WTC11 (cell line): ENCODE data around the gene ALAD. TPM values are rescaled to one million over a fixed set of nuclear protein-coding genes. Genes with fewer than 3 reads are reported as not detected.

Experiments
- ATAC-seq: fragments of 200-7000 bp; cut with Tn5 transposase; 2 replicates; pipeline ENCODE4 v1.10.0; 2021; ENCODE audit warnings: mild to moderate bottlenecking, moderate library complexity
- CTCF ChIA-PET: fragments of 300-600 bp; sonication (Branson Sonifier 250); formaldehyde crosslinking; loops from one replicate; lab custom pipeline; 2021; ENCODE audit warnings: antibody characterized with exemption; lab: Charles Lee
- POLR2A ChIA-PET: fragments of 350-600 bp; sonication (Branson Sonifier 250); formaldehyde crosslinking; loops from one replicate; lab custom pipeline; 2021; ENCODE audit warnings: antibody characterized with exemption; lab: Charles Lee
- DNase-seq: peaks from one replicate; pipeline ENCODE4 v3.0.0; 2021; ENCODE audit warnings: low spot score
- H3K27ac Mint-ChIP-seq: 2 replicates; pipeline ENCODE4 v1.8.0; 2021; ENCODE audit warnings: mixed read lengths
- H3K27me3 Mint-ChIP-seq: 2 replicates; pipeline ENCODE4 v1.8.0; 2021; ENCODE audit warnings: low read depth, mild to moderate bottlenecking, moderate library complexity, mixed read lengths
- H3K36me3 Mint-ChIP-seq: 2 replicates; pipeline ENCODE4 v1.8.0; 2021; ENCODE audit warnings: mixed read lengths
- H3K4me1 Mint-ChIP-seq: 2 replicates; pipeline ENCODE4 v1.8.0; 2022; ENCODE audit warnings: mixed read lengths
- H3K4me3 Mint-ChIP-seq: 2 replicates; pipeline ENCODE4 v1.8.0; 2021; ENCODE audit warnings: mild to moderate bottlenecking, moderate library complexity, mixed read lengths
- H3K9me3 Mint-ChIP-seq: 2 replicates; pipeline ENCODE4 v1.8.0; 2021; ENCODE audit warnings: mixed read lengths
- ATF1 ChIP-seq: sonication (generic); formaldehyde crosslinking; IDR thresholded peaks from 2 replicates; pipeline ENCODE4 v1.8.1; 2023; ENCODE audit warnings: mild to moderate bottlenecking, moderate library complexity, missing genetic modification reagents
- ATF3 ChIP-seq: sonication (generic); formaldehyde crosslinking; conservative IDR thresholded peaks from 2 replicates; pipeline ENCODE4 v1.8.1; 2022; ENCODE audit warnings: mild to moderate bottlenecking, missing genetic modification reagents
- CBFB ChIP-seq: sonication (generic); formaldehyde crosslinking; IDR thresholded peaks from 2 replicates; pipeline ENCODE4 v1.8.1; 2022; ENCODE audit warnings: mild to moderate bottlenecking, low read depth, missing genetic modification reagents
- CREB1 ChIP-seq: sonication (generic); formaldehyde crosslinking; IDR thresholded peaks from 2 replicates; pipeline ENCODE4 v1.8.0; 2023; ENCODE audit warnings: mild to moderate bottlenecking, missing genetic modification reagents
- E2F4 ChIP-seq: sonication (generic); formaldehyde crosslinking; IDR thresholded peaks from 2 replicates; pipeline ENCODE4 v1.8.1; 2022; ENCODE audit warnings: low read depth, mild to moderate bottlenecking, moderate library complexity, missing genetic modification reagents, borderline replicate concordance
- ELF4 ChIP-seq: sonication (generic); formaldehyde crosslinking; IDR thresholded peaks from 2 replicates; pipeline ENCODE4 v1.8.1; 2022; ENCODE audit warnings: low read depth, mild to moderate bottlenecking, moderate library complexity, missing genetic modification reagents
- EMX1 ChIP-seq: fragments of 250-450 bp; sonication (Bioruptor Pico); IDR thresholded peaks from 2 replicates; pipeline ENCODE4 v1.8.0; 2021; ENCODE audit warnings: mild to moderate bottlenecking
- FOXJ3 ChIP-seq: sonication (generic); formaldehyde crosslinking; IDR thresholded peaks from 2 replicates; pipeline ENCODE4 v1.9.0; 2021; ENCODE audit warnings: missing genetic modification reagents, mild to moderate bottlenecking, borderline replicate concordance
- FOXP1 ChIP-seq: sonication (generic); formaldehyde crosslinking; IDR thresholded peaks from 2 replicates; pipeline ENCODE4 v1.8.0; 2022; ENCODE audit warnings: missing genetic modification reagents, mild to moderate bottlenecking, moderate library complexity, borderline replicate concordance
- FOXP4 ChIP-seq: sonication (generic); formaldehyde crosslinking; IDR thresholded peaks from 2 replicates; pipeline ENCODE4 v1.8.0; 2022; ENCODE audit warnings: mild to moderate bottlenecking, missing genetic modification reagents
- JUN ChIP-seq: sonication (generic); formaldehyde crosslinking; IDR thresholded peaks from 2 replicates; pipeline ENCODE4 v1.8.0; 2023; ENCODE audit warnings: mild to moderate bottlenecking, missing genetic modification reagents
- NR2C2 ChIP-seq: sonication (generic); formaldehyde crosslinking; IDR thresholded peaks from 2 replicates; pipeline ENCODE4 v1.8.0; 2022; ENCODE audit warnings: mild to moderate bottlenecking, missing genetic modification reagents
- NR3C1 ChIP-seq: sonication (generic); formaldehyde crosslinking; conservative IDR thresholded peaks from 2 replicates; pipeline ENCODE4 v1.8.1; 2023; ENCODE audit warnings: low read depth, mild to moderate bottlenecking, missing genetic modification reagents
- OVOL2 ChIP-seq: fragments of 250-450 bp; sonication (Bioruptor Pico); IDR thresholded peaks from 2 replicates; pipeline ENCODE4 v1.9.0; 2021; ENCODE audit warnings: mild to moderate bottlenecking, borderline replicate concordance
- PRRX2 ChIP-seq: fragments of 250-450 bp; sonication (Bioruptor Pico); IDR thresholded peaks from 2 replicates; pipeline ENCODE4 v1.8.0; 2021; ENCODE audit warnings: mild to moderate bottlenecking
- RELA ChIP-seq: sonication (generic); formaldehyde crosslinking; IDR thresholded peaks from 2 replicates; pipeline ENCODE4 v1.8.1; 2022; ENCODE audit warnings: missing genetic modification reagents, mild to moderate bottlenecking, borderline replicate concordance
- ZNF219 ChIP-seq: sonication (generic); formaldehyde crosslinking; IDR thresholded peaks from 2 replicates; pipeline ENCODE4 v1.8.0; 2023; ENCODE audit warnings: missing genetic modification reagents, mild to moderate bottlenecking, borderline replicate concordance
- ZNF281 ChIP-seq: sonication (generic); formaldehyde crosslinking; IDR thresholded peaks from 2 replicates; pipeline ENCODE4 v1.8.0; 2023; ENCODE audit warnings: mild to moderate bottlenecking, missing genetic modification reagents
- total RNA-seq: library from RNA; stranded (reverse); gene quantifications from 3 replicates; pipeline ENCODE4 v1.2.3, GENCODE V29; 2021
- TF ChIP-seq, protein P1 (sequence below): sonication (generic); formaldehyde crosslinking; IDR thresholded peaks from 2 replicates; pipeline ENCODE4 v1.8.1; 2023; ENCODE audit warnings: mild to moderate bottlenecking, missing genetic modification reagents, borderline replicate concordance

Gene ALAD
- total RNA-seq, 1 experiment from 2014 or later, result 15.9 TPM

DNA sequence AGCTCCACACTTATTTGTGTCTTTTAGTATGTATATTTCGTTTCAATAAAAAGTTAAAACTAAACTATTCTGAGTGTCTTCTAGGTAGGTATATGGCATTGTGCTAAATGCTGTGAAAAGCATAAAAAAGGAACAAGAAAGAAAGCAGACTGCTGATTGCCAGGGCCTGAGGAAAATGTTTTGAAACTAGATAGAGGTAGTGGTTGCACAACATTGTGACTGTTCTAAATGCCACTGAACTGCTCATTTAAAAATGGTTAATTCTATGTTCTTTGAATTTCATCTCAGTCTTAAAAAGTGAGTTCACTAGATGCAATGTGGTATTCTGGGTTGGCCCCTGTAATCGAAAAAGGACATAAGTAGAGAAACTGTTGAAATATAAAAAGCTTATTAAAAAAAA is 2.6 kb upstream of the ALAD start (continued):
- TF ChIP-seq, protein P1, sequence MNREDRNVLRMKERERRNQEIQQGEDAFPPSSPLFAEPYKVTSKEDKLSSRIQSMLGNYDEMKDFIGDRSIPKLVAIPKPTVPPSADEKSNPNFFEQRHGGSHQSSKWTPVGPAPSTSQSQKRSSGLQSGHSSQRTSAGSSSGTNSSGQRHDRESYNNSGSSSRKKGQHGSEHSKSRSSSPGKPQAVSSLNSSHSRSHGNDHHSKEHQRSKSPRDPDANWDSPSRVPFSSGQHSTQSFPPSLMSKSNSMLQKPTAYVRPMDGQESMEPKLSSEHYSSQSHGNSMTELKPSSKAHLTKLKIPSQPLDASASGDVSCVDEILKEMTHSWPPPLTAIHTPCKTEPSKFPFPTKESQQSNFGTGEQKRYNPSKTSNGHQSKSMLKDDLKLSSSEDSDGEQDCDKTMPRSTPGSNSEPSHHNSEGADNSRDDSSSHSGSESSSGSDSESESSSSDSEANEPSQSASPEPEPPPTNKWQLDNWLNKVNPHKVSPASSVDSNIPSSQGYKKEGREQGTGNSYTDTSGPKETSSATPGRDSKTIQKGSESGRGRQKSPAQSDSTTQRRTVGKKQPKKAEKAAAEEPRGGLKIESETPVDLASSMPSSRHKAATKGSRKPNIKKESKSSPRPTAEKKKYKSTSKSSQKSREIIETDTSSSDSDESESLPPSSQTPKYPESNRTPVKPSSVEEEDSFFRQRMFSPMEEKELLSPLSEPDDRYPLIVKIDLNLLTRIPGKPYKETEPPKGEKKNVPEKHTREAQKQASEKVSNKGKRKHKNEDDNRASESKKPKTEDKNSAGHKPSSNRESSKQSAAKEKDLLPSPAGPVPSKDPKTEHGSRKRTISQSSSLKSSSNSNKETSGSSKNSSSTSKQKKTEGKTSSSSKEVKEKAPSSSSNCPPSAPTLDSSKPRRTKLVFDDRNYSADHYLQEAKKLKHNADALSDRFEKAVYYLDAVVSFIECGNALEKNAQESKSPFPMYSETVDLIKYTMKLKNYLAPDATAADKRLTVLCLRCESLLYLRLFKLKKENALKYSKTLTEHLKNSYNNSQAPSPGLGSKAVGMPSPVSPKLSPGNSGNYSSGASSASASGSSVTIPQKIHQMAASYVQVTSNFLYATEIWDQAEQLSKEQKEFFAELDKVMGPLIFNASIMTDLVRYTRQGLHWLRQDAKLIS (CRISPR knock-in tag), result no peak
- TF ChIP-seq ATF3 (CRISPR knock-in tag), result no peak
- no peak for TF ChIP-seq EMX1 (CRISPR knock-in tag)
- no peak for TF ChIP-seq PRRX2 (CRISPR knock-in tag)
- TF ChIP-seq CBFB, result no peak
- no peak for TF ChIP-seq FOXP4
- no peak for TF ChIP-seq ZNF281
- no peak for TF ChIP-seq ZNF219 (CRISPR knock-in tag)
- TF ChIP-seq OVOL2, result no peak
- no peak for TF ChIP-seq ATF1 (CRISPR knock-in tag)
- no peak for TF ChIP-seq ELF4 (CRISPR knock-in tag)
- no peak for TF ChIP-seq FOXJ3
- TF ChIP-seq, all 79 proteins: peak for 0

GRCh38 chr9:113399646-113400200 is 1.4 kb downstream of the ALAD start:
- no peak overlapping the region for H3K27ac Mint-ChIP-seq
- no peaks in the 10 kb centered on the region for H3K27me3 Mint-ChIP-seq
- DNase-seq (no peak), ATAC-seq (no peak)
- H3K4me1 Mint-ChIP-seq, result peaks cover 14% of the 10 kb centered on the region
- no peaks in the 10 kb centered on the region for H3K9me3 Mint-ChIP-seq
- TF ChIP-seq FOXP1 (CRISPR knock-in tag), result no peak
- no peak for TF ChIP-seq JUN (CRISPR knock-in tag)
- no peak for TF ChIP-seq PRRX2 (CRISPR knock-in tag)
- TF ChIP-seq NR3C1 (CRISPR knock-in tag), result no peak
- TF ChIP-seq CREB1 (CRISPR knock-in tag), result no peak
- TF ChIP-seq RELA, result no peak
- no peak for TF ChIP-seq NR2C2 (CRISPR knock-in tag)
- TF ChIP-seq E2F4 (CRISPR knock-in tag), result no peak
- no peaks in the 10 kb centered on the region for H3K36me3 Mint-ChIP-seq
- CTCF ChIA-PET, result interaction anchor here (1.0 to 2.1 kb wide), 4 partner anchors 10 to 191 kb away, joined by 3 to 12 read pairs (median 4); partner anchors contain the start of genes CDC26 and PRPF4
- peak overlapping the region; percentile 85 for H3K4me3 Mint-ChIP-seq
- POLR2A ChIA-PET, result no interaction called here
